ENCODE results near the gene ARHGAP27.

Gene ARHGAP27

DNA sequence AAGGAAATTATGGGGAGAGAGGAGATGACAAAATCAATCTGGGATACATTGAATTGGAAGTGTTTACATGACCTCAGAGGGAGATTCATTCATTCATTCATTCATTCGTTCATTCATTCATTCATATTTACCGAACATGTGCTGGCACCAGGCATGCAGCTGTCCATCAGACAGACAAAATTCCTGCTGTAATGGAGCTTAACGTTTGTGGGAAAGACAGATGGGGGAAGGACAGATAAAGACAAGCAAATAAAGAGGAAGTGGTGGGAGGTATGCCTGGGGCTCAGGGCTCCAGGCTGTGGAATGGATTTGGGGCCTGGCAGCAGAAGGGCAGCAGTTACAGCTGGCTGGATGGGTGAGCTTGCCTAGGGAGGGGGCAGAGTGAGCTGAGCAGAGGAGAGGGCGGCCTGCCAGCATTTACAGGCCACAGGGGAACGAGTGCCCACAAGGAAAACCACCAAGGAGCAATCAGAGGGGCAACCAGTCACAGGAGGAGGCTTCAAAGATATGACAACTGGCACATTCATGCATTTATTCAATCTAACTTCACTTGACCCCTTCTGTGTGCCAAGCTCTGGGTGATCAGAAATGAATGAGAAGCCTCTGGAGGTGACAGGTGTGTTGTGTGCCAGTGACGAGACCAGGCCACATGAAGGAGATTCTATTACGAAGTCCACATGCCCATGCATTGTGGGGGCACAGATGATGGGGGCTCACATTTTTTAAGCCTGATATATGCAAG lies 48.5 kb downstream of the ARHGAP27 start:
- DNase-seq (ENCODE audit: low spot score), result no peak

DNA sequence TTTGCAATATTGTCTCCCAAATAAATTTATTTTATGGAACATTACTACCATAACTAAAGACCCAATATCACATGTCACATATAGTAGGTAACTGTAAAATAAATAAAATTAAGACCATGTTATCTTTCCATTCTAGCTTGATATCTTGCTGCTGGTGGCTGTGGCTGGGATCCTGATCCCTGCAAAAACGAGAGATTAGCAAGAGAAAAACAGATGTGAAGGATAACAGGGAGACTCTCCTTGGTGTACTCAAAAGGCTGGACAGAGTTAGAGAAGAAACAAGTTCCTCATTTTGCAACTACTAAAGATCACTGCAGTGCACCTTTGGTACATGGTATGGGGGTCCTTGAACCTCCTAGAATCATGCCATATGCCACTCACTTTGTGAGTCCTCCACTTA lies 49.7 kb downstream of the ARHGAP27 start:
- DNase-seq (ENCODE audit: low spot score), result no peak

DNA sequence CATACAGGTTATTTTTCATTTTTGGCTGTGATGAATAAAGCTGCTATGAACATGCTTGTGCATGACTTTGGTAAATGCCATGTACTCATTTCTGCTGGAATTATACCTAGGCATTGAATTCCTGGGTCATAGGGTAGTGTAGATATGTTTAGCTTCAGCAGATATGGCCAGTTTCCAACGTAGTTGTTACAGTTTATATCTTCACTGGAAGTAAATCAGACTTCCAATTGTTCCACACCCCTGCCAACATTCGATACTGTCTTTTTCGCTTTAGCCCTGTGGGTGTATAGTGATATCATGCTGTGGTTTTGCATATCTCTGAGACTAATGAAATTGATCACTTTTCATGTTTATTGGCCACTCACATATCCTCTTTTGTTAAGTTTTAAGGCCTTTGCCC lies 50.4 kb downstream of the ARHGAP27 start:
- no peak for DNase-seq (ENCODE audit: low spot score)

DNA sequence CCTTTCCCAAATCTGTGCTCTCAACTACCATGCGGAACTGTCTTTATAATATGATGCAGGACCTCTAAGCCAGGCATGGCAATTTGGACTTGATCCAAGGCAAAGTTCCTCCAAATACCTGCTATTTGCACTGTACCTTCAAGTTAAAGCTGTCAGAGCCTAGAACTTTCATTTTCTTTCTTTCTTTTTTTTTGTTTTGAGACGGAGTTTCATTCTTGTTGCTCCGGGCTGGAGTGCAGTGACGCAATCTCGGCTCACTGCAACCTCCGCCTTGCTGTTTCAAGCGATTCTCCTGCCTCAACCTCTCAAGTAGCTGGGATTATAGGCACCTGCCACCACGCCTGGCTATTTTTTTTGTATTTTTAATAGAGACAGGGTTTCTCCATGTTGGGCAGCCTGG lies 51.7 kb downstream of the ARHGAP27 start:
- DNase-seq (ENCODE audit: low spot score), result no peak

DNA sequence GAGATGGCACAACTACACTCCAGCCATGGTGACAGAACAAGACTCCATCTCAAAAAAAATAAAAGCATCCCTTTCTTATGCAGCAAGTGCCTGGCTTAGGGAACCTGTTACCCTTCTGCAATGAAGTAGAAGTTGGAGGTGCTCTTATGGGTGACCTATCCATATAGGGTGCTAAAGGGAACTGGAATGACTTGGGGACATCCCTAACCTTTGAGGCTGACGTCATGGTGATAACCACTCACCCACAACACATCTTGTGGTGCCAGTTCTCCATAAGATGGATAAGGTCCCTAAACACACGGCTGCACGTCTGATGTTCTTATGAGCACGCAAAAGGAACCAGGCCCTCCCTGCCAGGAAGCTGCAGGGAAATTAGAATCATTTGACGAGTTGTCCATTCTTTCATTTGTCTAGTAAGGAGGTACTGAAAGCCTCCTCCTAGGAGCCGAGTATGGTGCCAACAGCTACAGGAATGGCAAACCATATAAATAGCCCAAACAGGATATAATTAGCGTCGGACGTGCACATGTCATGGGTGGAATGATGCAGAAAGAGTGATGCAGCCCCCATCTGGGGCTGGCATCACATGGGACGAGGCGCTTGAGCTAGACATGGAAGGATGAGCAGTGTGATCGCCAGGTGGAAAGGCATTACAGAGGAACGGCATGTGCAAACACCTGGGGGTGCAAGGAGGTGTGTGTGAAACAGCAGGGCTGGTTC lies 52.5 kb downstream of the ARHGAP27 start:
- DNase-seq (ENCODE audit: low spot score), result no peak

DNA sequence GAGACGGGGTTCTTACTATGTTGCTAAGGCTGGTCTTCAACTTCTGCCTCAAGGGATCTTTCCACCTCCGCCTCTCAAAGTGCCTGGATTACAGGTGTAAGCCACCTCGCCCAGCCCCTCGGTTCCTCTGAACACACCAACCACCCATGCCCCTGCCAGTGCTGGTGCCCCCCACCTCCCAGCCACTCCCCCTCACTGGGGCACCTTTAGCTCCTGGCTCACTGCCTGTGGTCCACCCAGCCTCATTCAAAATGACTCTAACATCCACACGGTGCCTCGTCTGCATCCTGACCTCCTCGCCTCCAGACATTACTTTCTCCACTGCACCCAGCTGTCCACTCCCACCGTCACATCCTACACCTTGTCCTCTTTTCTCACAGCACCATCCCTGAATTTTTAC lies 55.3 kb downstream of the ARHGAP27 start:
- DNase-seq (ENCODE audit: low spot score), result no peak

DNA sequence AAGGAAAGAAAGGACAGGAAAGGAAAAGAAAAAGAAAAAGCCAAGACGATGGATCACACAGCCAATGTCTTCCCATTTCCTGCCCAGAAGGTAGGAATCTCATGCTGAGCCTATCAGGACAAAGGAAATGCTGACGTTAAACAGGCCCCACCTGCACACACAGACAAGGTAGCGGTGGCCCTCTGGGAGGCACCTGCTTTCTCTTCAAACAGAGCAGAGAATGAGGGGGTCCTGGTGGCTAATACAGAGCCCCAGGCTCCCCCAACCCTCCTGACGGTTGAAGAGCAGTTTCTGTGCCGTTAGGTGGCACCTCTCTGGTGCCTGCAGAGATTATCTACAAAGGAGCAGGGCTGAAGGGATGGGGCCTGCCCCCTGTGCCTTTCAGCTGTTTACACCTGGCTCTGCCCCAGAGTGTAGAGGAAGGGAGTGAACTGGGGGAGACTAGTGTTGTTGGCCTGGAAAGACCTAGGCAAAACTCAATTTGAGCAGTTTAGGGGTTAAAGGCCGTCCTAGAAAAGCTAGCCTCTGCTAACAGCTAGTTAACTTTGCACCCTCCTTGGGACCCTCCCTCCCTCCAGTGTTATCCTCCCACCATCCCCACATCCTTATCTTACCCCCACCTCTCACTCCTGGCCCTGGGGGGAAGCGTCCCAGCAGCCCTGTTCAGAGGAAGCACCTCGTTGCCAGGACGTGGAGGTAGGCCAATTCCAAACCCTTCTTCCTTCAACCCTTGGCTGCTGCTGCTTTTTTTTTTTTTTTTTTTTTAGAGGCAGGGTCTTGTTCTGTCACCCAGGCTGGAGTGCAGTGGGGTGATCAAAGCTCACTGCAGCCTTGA lies 56.3 kb downstream of the ARHGAP27 start:
- no peak for DNase-seq (ENCODE audit: low spot score)

DNA sequence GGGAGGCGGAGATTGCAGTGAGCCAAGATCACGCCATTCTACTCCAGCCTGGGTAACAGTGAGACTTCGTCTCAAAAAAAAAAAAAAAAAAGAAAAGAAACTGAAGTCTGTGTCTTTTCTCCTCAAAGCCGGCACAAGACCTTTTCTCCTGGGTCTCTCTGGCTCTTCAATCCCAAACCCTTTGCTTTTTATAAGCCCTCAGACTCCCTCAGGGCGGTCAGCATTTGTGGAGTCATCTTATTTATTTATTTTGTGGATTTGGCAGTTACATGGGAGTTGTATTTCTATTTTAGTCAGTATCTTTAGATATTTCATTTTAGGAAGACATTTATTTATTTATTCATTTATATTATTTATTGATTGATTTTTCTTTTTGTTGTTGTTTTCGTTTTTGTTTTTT lies 58.2 kb downstream of the ARHGAP27 start:
- DNase-seq (ENCODE audit: low spot score), result no peak

DNA sequence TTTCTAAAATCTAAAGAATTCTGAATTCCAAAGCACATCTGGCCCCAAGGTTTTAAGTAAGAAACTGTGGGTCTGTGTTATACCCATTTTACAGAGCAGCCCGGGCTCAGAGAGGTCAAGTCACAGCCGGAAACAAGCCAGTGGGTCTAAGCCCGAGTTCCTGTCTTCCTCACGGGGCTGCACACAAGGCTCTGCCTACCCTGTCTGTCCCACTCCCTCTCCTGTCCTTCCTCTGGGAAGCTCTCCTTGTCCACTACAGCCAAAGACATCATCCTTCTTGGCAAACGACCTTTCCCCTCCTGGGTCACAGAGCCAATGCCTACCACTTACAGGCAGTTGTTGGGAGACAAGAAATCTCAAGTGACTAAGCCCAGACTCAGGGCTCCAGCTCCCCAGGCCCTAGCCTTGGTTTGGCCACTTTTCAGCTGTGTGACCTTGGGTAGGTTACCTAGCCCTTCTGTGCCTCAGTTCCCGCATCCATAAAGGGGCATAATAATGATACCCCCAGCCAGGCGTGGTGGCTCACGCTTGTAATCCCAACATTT lies 60.3 kb downstream of the ARHGAP27 start:
- DNase-seq (ENCODE audit: low spot score), result no peak

DNA sequence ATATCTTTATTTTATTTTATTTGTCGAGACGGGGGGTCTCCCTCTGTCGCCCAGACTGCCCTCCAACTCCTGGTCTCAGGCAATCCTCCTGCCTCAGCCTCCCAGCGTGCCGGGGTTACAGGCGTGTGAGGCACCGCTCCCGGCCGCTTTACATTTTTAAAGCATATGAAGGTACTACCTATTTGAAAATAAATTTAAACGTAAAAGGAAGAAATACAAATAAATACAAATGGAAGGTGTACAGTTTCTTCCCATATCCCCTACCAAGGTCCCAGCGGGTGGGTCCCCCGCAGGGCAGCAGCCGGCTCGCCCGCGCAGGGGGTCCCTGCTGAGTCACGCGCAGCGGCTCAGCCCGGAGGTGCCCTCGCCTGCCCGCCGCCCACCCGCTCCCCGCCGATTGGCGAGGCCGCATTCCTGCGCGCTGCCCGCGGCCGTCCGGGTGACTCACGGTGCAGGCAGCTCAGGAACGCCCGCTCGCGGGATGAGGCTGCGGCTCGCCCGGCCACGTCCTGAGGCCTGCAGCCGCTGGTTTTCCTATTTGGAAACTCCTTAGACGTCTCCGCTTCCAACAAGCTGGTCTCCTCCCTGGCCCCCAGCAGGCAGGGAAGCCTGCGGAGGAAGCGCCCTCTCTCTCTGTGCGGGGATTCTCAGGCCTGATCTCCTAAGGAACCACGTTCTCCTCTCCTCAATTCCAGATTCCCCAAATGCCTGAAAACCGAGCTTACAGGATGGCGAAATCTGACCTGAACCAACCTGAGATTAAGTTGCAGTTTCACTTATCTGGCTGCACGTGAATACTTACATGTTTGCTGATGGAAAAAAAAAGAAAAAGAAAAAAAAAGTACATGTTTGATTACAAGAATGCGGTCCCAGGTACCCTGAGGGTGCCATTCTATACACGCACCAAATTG lies 61.0 kb downstream of the ARHGAP27 start:
- DNase-seq (ENCODE audit: low spot score), result peak; percentile 95

DNA sequence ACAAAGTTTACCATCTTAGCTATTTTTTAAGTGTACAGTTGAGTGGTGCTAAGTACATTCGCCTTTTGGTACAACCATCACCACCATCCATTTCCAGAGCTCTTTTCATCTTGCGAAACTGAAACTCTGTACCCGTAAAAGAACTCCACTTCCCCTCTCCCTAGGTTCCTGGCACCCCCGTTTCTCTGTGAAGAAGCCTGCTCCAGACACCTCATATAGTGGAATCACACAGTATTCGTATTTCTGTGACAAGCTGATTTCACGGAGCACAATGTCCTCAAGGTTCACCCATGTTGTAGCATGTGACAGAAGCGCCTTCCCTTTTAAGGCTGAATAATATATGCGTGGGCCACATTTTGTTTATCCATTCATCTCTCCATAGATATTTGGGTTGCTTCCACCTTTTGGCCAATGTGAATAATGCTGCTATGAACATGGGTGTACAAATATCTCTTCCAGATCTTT lies 61.7 kb downstream of the ARHGAP27 start:
- no peak for DNase-seq (ENCODE audit: low spot score)

DNA sequence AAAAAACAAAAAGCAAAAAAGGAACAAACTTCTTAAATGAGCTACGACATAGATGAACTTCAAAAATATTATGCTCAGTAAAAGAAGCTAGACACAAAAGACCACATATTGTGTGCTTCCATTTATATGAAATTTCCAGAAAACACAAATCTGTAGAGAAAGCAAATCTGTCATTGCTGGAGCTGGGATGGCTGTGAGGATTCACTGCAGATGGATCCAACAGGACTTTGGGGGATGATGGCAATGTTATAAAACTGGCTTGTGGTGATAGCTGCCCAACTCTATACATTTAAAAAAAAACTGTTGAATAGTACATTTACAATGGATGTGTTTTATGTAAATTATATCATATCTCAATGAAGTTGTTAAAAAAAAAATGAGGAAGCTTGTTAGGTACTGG lies 63.2 kb downstream of the ARHGAP27 start:
- no peak for DNase-seq (ENCODE audit: low spot score)

DNA sequence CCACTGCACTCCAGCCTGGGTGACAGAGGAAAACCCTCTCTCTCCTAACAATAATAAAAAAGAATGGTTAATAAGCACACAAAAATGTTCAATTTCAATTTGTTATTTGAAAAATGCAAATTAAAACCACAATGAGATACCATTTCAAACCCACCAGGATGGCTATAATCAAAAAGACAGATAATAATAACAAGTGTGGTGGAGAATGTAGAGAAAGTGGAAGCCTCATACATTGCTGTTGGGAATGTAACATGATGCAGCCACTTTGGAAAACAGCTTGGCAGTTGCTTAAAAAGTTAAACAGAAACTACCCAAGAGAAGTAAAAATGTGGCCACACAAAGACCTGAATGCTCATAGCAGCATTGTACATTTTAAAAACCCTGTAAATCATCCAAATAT lies 64.0 kb downstream of the ARHGAP27 start:
- DNase-seq (ENCODE audit: low spot score), result peak; percentile 44

DNA sequence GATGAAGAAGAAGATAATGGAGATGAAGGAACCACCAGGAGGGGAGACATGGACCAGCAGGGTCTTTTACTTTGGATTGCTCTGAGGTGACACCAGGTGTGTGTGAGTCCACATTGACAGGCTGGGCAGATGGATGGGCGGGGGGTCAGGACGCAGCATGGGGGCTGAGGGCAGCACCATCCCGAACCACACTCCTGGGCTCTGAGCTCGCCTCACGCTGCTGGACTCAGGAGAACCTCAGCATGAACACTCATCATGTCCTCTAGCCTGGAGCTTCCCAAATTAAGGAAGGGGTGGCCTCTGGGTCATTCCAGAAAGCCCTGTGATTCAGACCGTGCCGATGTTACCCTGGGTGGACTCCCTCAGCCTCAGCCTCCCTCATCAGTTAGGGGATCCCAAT lies 65.5 kb downstream of the ARHGAP27 start:
- DNase-seq (ENCODE audit: low spot score), result no peak

DNA sequence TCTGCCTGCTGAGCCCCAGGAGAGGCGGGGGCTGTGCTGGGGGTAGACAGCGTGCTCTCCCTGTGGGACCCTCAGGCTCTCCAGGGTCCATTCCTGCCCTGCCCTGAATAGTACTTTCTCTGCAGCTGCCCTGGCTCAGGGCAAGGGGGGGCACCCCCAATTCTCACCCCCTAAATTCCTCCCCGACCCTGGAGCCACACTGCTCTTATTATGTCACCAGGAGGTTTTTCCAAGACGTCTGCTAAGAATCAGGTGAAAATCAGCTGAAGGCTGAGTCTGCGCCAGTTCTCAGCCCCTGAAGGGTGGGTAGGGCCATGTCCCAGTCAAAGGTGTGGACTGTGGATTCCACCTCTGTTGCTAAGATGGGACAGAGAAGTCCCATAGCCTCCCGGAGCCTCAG lies 66.0 kb downstream of the ARHGAP27 start:
- no peak for DNase-seq (ENCODE audit: low spot score)

DNA sequence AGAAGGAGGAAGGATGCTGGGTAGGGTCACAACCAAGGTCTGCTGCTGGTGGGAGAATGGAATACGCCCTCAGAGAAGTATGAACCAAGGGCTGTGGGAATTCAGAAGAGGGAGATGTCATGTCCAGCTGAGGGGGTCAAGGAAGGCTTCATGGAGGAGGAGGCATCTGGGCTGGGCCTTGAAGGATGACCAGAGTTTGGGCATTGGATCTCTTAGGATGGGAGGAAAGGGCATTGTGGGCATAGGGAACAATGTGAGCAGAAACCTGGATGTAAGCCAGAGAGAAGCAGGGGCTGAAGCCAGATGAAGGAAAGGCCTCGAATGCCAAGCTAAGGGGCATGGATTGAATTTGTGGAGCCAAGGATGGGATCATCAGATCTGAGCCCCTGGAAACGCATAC lies 66.6 kb downstream of the ARHGAP27 start:
- DNase-seq (ENCODE audit: low spot score), result no peak

DNA sequence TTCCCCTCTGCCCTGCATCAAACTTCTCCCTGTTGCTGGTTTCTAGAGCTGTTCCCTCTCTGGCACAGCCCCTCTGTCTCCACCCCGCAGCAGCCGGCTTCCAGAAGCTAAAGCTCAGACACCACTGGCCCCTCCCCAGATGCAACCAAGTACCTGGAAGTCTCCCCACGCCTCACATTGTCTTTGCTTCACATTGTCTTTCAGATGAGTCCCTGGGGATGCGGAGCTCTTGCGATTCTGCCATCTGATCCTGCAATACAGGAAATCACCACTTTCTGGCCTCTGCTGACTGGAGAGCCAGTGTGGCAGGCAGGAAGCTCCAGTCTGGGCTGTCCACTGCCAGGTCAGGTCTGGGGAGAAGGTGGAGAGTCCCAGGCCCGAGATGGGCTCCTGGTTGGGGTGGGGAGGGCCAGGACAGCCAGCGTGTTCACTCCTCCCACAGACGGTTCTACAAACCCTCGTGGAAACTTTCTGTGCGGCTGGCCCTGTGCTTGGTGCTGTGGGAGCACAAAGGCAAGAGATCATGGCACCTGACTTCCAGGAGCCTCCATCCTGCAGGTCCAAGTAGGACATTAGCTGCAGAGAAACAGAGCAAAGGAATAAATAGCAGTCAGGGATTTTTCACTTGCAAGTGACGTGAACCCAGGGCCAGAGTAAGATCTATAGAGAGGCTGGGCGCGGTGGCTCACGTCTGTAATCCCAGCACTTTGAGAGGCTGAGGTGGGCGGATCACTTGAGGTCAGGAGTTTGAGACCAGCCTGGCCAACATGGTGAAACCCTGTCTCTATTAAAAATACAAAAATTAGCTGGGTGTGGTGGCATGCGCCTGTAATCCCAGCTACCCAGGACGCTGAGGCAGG lies 67.9 kb downstream of the ARHGAP27 start:
- DNase-seq (ENCODE audit: low spot score), result no peak

DNA sequence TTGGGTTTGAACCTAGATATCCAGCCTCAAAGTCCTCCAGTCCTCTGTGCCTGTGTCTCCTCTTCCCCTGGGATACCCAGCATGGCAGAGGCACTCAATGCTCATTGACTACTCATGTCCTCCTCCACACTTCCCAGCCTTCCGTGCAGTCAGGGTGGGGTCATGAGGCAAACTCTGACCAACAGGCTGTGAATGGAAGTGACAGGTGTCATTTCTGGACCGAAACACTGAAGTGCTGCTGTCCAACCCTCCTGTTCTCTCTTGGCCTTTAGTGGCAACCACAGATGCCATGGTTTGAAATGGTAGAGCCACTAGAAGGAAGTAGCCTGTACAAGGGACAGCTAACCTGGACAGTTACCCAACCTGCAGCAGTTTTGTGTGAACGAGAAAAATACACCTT lies 69.2 kb downstream of the ARHGAP27 start:
- DNase-seq (ENCODE audit: low spot score), result no peak

DNA sequence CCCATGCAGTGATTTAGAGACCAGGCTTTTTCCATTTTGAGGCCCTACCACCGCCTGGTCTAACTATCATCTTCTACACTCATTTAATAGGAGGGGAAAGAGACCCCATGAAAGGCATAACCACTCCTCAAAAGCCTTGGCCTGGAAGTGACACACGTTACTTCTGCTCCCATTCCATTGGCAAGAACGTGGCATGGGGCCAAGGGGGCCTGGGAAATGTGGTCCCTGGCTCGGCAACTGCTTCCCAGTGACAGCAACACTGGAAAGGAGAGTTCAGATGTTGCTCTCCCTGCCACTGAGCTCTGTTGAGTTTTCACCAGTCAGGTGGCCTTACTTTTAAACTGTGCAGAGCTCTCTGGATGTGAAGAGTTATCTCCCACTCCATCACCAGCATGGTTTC lies 70.7 kb downstream of the ARHGAP27 start:
- DNase-seq (ENCODE audit: low spot score), result no peak

DNA sequence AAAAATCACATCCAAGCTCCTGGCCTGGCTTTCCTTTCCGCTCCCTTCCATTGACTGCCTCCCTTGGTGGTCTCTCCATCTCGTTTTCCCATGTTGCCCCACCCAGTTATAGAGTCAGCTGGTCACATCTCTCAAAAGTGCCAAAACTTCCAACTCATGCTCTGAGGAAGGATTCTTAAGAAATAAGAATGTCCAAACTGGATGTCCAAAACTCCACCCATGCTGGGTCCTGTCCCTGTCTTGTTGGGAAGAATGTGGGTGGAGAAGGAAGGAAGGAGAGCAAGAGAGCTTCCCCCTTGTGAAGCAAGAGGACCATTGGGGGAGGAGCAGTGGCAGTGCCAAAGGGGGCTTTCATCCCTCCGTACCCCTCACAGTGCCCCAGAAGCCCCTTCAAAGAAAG lies 71.2 kb downstream of the ARHGAP27 start:
- no peak for DNase-seq (ENCODE audit: low spot score)
